H54 (cell line): ENCODE results near the gene LPAR2.
"Not testable (repeated sequence)": the region's sequence is repeated elsewhere in the genome, so short reads cannot be mapped to it uniquely, and the experiment has no call there.

Experiments
- DNase-seq: peaks from one replicate; pipeline ENCODE4 v3.0.0; 2011; ENCODE audit warnings: low spot score, mixed read lengths; ENCODE audit not compliant: insufficient read length
- FAIRE-seq: peaks from 3 replicates; lab custom pipeline; 2011; peaks lifted over from hg19 to GRCh38; lab: Jason Lieb, UNC
- POLR2A ChIP-seq: IDR thresholded peaks from 2 replicates; pipeline ENCODE4 v1.6.1; 2011; ENCODE audit warnings: low read depth, mild to moderate bottlenecking, low read length

Gene LPAR2

GRCh38 chr19:19627621-19628500, at the start of gene LPAR2:
LPAR2 (minus strand) TSS chr19:19628220; CDS start chr19:19627275, 945 bp downstream.
- no peak for TF ChIP-seq POLR2A
- DNase-seq (no peak), FAIRE-seq (no peak)

GRCh38 chr19:19677579-19677978, 49.6 kb upstream of the LPAR2 start:
- no peak for DNase-seq
- FAIRE-seq, result no peak
- no peak for TF ChIP-seq POLR2A

GRCh38 chr19:19674315-19674714, 46.3 kb upstream of the LPAR2 start:
- no peak for FAIRE-seq
- TF ChIP-seq POLR2A, result no peak
- no peak for DNase-seq

GRCh38 chr19:19672816-19673215, 44.8 kb upstream of the LPAR2 start:
- no peak for DNase-seq
- no peak for TF ChIP-seq POLR2A
- no peak for FAIRE-seq

- FAIRE-seq, result no peak
Measured at GRCh38 chr19:19670070-19670551, 42.1 kb upstream of the LPAR2 start.

GRCh38 chr19:19668230-19669012, 40.4 kb upstream of the LPAR2 start, which contains the start of gene ZNF101:
ZNF101 (plus strand) TSS chr19:19668839; CDS start chr19:19668964, 125 bp downstream.
- peak; percentile 6 for FAIRE-seq
- peak; percentile 86 for DNase-seq
- TF ChIP-seq POLR2A, result peak; percentile 56; the same call in 1 of the 2 replicates

More at GRCh38 chr19:19670070-19670551, 42.1 kb upstream of the LPAR2 start:
- DNase-seq, result no peak
- no peak for TF ChIP-seq POLR2A

GRCh38 chr19:19665420-19665948, 37.5 kb upstream of the LPAR2 start:
- not testable (repeated sequence) for DNase-seq, FAIRE-seq

- FAIRE-seq, result no peak
- DNase-seq, result peak; percentile 83
- TF ChIP-seq POLR2A, result peak; percentile 76
Measured at GRCh38 chr19:19663256-19664120, 35.5 kb upstream of the LPAR2 start, which contains the start of gene ATP13A1. ATP13A1 (minus strand) TSS chr19:19663676; CDS start chr19:19663666, 10 bp downstream.

- FAIRE-seq (no peak), DNase-seq (no peak)
- no peak for TF ChIP-seq POLR2A
Measured at GRCh38 chr19:19662871-19663255, 34.8 kb upstream of the LPAR2 start.

GRCh38 chr19:19662344-19662743, 34.3 kb upstream of the LPAR2 start:
- no peak for TF ChIP-seq POLR2A
- FAIRE-seq, result no peak
- DNase-seq, result no peak

GRCh38 chr19:19661675-19662251, 33.7 kb upstream of the LPAR2 start:
- no peak for FAIRE-seq
- no peak for DNase-seq
- no peak for TF ChIP-seq POLR2A

GRCh38 chr19:19661141-19661674, 33.2 kb upstream of the LPAR2 start:
- no peak for FAIRE-seq
- TF ChIP-seq POLR2A, result no peak
- DNase-seq, result no peak
